ENCODE data around the gene MXRA7. TPM values are rescaled to one million over a fixed set of nuclear protein-coding genes. Genes with fewer than 3 reads are reported as not detected.

Gene MXRA7
- total and polyA plus RNA-seq, 8 donors: 41.4 to 209 (median 71.6) TPM

- 26 to 54% (median 31%) methylated on average over 7 of the region's 7 CpGs for WGBS, 5 donors
- TF ChIP-seq POLR2A (IDR thresholded peaks at IDR 0.05) (peak in 2 of 4 donors; percentile 45 to 89), EP300 (IDR thresholded peaks at IDR 0.05) (no peak), CTCF (IDR thresholded peaks at IDR 0.05) (no peak), POLR2AphosphoS5 (IDR thresholded peaks at IDR 0.05) (peak in 2 of 3 donors; percentile 96 to 98)
- peaks cover 11 to 30% (median 20%) of the 10 kb centered on the region in 4 donors for H3K4me1 ChIP-seq
- no peaks in the 10 kb centered on the region for H3K9me3 ChIP-seq
- peak within 1 kb of the TSS; percentile 81 to 91 (median 86) for H3K27ac ChIP-seq
- H3K4me3 ChIP-seq: peak within 1 kb of the TSS; percentile 34 to 41 (median 38)
- DNase-seq: peak; percentile 85 to 90
- no peaks in the 10 kb centered on the region for H3K27me3 ChIP-seq
- no peaks in the 10 kb centered on the region for H3K36me3 ChIP-seq
- intact Hi-C loops (cut with DNase I; ENCODE audit: low total_unique reads): no loop called here
These were observed 67.1 kb downstream of the MXRA7 start, which contains the start of gene ST6GALNAC1 for GRCh38 chr17:76643553-76644148. Gene ST6GALNAC1, minus strand, starts transcription at chr17:76643757. Its CDS starts 119 bp downstream, at chr17:76643638.

- peaks cover 11 to 33% (median 20%) of the 10 kb centered on the region in 4 donors for H3K4me1 ChIP-seq
- TF ChIP-seq CTCF (IDR thresholded peaks at IDR 0.05) (no peak), POLR2A (IDR thresholded peaks at IDR 0.05) (no peak), EP300 (IDR thresholded peaks at IDR 0.05) (no peak), POLR2AphosphoS5 (IDR thresholded peaks at IDR 0.05) (no peak)
- peak overlapping the region; percentile 81 to 91 (median 86) for H3K27ac ChIP-seq
- H3K9me3 ChIP-seq: no peaks in the 10 kb centered on the region
- intact Hi-C loops (cut with DNase I; ENCODE audit: low total_unique reads): no loop called here
- H3K4me3 ChIP-seq: peak overlapping the region; percentile 34 to 41 (median 38)
- H3K36me3 ChIP-seq: no peaks in the 10 kb centered on the region
- H3K27me3 ChIP-seq: no peaks in the 10 kb centered on the region
- DNase-seq: peak in 1 of 2 donors; percentile 28
- 35 to 62% (median 45%) methylated on average over 6 of the region's 6 CpGs for WGBS, 5 donors
These were observed 67.8 kb downstream of the MXRA7 start for GRCh38 chr17:76642994-76643393.

DNA sequence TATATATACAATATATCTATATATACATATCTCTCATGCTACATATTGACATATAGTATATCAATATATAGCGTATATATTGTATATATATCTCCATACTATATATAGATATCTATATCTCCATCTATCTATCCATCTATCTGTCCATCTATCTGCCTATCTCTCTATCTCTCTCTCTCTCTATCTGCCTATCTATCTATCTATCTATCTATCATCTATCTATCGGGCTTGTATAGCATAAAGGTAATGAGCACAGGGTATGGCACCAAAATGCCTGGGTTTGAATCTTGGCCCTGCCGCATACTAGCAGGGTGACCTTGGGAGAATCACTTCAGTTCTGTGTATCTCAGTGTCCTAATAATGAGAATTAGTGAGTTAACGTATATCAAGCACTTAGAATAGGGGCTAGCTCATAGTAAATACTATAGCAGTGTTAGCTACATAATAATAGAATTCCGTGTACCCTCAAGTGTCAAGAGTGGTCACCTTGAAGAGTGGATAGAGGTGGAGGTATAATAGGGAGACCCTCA lies 68.7 kb downstream of the MXRA7 start:
- H3K4me3 ChIP-seq: peak overlapping the region; percentile 34 to 41 (median 38)

More for the DNA sequence above, 68.7 kb downstream of the MXRA7 start:
- TF ChIP-seq POLR2A (IDR thresholded peaks at IDR 0.05): no peak
- no peak for TF ChIP-seq POLR2AphosphoS5 (IDR thresholded peaks at IDR 0.05)
- TF ChIP-seq EP300 (IDR thresholded peaks at IDR 0.05): no peak
- no peak for TF ChIP-seq CTCF (IDR thresholded peaks at IDR 0.05)
- 31 to 62% (median 44%) methylated on average over 5 of the region's 5 CpGs for WGBS, 5 donors
- Histone ChIP-seq H3K27ac (peak overlapping the region in 4 of 5 donors; percentile 81 to 91 (median 86)), H3K9me3 (no peaks in the 10 kb centered on the region), H3K4me1 (peaks cover 11 to 33% (median 20%) of the 10 kb centered on the region in 4 donors), H3K36me3 (no peaks in the 10 kb centered on the region), H3K27me3 (no peaks in the 10 kb centered on the region)
- intact Hi-C loops (cut with DNase I; ENCODE audit: low total_unique reads): no loop called here
- no peak for DNase-seq

Measured in stomach (tissue), 9 donors.